Head of caudate nucleus (tissue), 42 donors: Measurements from ENCODE around the gene ZBTB11.
A peak's percentile ranks its signal among the peaks of the same experiment; 100 is the strongest.
"Not testable (repeated sequence)": the region's sequence is repeated elsewhere in the genome, so short reads cannot be mapped to it uniquely, and the experiment has no call there.

Source experiments
- DNase-seq, 42 donors: peaks; one replicate each; pipeline versions ENCODE4 v3.0.0 to v3.0.0-alpha.2; 2020 to 2021; ENCODE audit warnings: mixed read lengths in 7 of 42
- intact Hi-C: fragments of 100-400 bp; cut with DNase I; formaldehyde crosslinking; loops from one replicate; pipeline ENCODE4 v1.15.0; 2022

ZBTB11 gene

GRCh38 chr3:101693540-101693939 lies 16.6 kb upstream of the ZBTB11 start:
- peak in 1 of 42 donors; percentile 52 for DNase-seq
- intact Hi-C loops, result loop anchor here (10.0 kb wide), 1 partner anchor 111 kb away; no protein-coding TSS in a partner anchor

GRCh38 chr3:101691685-101692671 lies 15.0 kb upstream of the ZBTB11 start:
- DNase-seq, result peak in 8 of 42 donors; percentile 29 to 59 (median 42)
- intact Hi-C loops, result loop anchor here (10.0 kb wide), 1 partner anchor 113 kb away; no protein-coding TSS in a partner anchor

- no peak for DNase-seq
- intact Hi-C loops, result loop anchor here (10.0 kb wide), 1 partner anchor 114 kb away; no protein-coding TSS in a partner anchor
These were observed 14.0 kb upstream of the ZBTB11 start for GRCh38 chr3:101690972-101691371.

GRCh38 chr3:101689286-101689685 lies 12.4 kb upstream of the ZBTB11 start:
- DNase-seq, result no peak
- intact Hi-C loops, result loop anchor here (5.0 kb wide), 1 partner anchor 117 kb away; the partner anchor contains the start of gene PCNP

DNA sequence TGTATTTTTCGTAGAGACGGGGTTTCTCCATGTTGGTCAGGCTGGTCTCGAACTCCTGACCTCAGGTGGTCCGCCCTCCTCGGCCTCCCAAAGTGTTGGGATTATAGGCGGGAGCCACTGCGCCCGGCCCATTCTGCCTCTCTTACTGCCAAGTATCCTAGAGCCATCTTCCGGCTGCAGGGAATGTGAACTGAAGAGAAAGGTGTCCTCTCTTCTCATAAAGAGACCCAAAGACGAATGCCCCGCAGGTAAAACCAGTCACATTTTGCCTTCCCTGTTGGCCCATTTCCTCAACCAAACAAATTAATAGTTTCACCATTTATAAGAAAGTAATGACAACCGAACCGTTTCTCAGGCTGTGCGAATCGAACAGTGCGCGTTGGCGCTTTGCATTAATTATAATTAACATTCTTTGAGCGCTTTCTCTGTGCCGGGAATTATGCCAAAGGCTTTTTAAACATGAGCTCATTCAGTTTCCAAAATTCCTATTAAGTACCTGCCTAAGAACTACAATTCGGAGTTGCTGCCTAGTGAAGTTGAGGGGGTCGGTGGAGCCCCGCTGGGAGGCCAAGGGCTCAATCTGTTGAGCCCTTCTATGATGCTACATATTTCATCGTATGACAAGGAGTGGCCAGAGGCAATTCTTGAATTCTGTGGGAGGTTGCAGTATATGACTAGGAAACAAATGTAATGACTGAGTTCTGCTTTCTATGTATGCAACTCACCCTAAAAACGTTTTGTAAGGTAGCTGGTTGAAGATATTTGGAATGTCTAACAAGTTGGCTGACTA lies 10.4 kb upstream of the ZBTB11 start:
- intact Hi-C loops, result loop anchor here (5.0 kb wide), 1 partner anchor 115 kb away; the partner anchor contains the start of gene PCNP
- DNase-seq, result peak in 23 of 42 donors; percentile 18 to 59 (median 36)

DNA sequence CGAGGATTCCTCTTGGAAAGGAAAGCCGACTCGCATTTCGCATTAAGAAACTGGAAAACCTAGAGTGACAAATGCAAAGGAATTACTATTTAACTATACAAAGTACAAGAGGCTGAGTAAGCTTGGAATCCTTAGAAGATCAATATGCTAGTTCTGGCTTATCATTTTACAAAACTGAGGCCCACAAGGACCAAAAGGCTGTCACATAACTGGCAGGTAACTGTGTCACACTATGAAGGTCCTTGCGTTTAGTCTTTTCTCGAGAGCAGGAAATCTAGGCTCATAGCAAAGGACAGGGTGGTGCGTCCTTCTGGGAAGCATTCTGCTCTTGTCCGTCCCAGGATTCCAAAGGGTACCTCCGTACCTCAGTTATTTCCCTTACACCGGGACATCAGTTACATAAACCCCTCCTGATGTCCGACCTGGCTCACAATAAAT lies 9.0 kb upstream of the ZBTB11 start:
- intact Hi-C loops, result loop anchor here (5.0 kb wide), 1 partner anchor 114 kb away; the partner anchor contains the start of gene PCNP
- DNase-seq, result no peak

DNA sequence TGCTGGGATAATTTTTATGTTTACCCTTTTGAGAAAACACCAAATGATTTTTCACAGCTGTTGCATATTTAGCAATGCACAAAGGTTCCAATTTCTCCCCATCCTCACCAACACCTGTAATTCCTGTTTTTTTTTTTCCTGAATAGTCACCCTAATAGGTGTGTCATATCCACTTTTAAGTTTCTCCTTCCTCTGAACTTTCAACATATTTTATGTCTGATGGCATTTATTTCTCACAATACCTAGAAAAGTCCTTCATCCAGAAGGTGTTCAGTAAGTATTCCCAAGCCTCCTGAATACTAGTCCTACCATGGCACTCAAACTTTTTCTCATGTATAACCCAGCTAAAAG lies 8.1 kb upstream of the ZBTB11 start:
- intact Hi-C loops, result loop anchor here (5.0 kb wide), 1 partner anchor 113 kb away; the partner anchor contains the start of gene PCNP
- DNase-seq, result no peak

DNA sequence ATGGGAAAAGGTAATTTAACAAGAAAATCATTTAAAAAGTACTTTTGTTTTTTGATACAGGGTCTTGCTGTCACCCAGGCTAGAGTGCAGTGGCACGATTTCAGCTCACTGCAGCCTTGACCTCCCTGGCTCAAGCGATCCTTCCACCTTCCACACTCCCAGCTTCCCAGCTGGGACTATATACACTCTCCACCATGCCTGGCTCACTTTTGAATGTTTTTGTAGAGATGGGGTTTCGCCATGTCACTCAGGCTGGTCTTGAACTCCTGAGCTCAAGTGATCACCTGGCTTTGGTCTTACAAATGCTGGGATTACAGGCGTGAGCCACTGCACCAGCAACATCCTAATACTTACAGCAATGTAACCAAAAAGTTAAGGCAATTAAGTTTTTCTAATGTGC lies 3.5 kb upstream of the ZBTB11 start:
- intact Hi-C loops, result no loop called here
- no peak for DNase-seq

DNA sequence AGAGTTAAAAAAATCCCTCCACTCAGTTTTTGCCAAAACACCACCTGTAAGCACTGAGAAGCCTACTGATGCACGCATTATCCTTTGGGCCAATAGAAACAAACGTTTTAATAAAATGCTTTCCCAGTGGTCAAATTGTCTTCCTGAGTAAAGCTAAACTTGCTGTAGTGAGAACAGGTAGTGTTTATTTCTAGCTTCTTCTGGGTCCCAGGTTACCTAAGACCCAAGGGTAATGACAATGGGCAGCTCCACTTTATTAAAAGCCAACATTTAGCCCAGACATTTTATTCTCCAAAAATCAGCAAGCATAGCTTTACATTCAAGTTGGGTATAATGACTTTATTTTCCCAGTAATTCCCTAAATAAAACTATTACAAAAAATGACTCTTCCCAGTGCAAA lies 1.9 kb upstream of the ZBTB11 start:
- not testable (repeated sequence) for DNase-seq
- intact Hi-C loops, result loop anchor here (5.0 kb wide), 1 partner anchor 168 kb away; the partner anchor contains the start of gene NFKBIZ

GRCh38 chr3:101677436-101678286 lies 729 bp upstream of the ZBTB11 start:
- DNase-seq, result peak in 2 of 42 donors; percentile 3 to 52
- intact Hi-C loops, result loop anchor here (5.0 kb wide), 1 partner anchor 170 kb away; the partner anchor contains the start of gene NFKBIZ

GRCh38 chr3:101676216-101676764 lies 642 bp downstream of the ZBTB11 start:
- intact Hi-C loops, result loop anchor here (5.0 kb wide), 1 partner anchor 171 kb away; the partner anchor contains the start of gene NFKBIZ

GRCh38 chr3:101675709-101676215 lies 1.2 kb downstream of the ZBTB11 start:
- intact Hi-C loops, result loop anchor here (5.0 kb wide), 1 partner anchor 172 kb away; the partner anchor contains the start of gene NFKBIZ
- DNase-seq, result peak in 6 of 42 donors; percentile 13 to 58 (median 32)

More at GRCh38 chr3:101676216-101676764, 642 bp downstream of the ZBTB11 start:
- DNase-seq, result peak; percentile 63 to 95 (median 88)

GRCh38 chr3:101674518-101674917 lies 2.4 kb downstream of the ZBTB11 start:
- DNase-seq, result no peak
- intact Hi-C loops, result no loop called here

DNA sequence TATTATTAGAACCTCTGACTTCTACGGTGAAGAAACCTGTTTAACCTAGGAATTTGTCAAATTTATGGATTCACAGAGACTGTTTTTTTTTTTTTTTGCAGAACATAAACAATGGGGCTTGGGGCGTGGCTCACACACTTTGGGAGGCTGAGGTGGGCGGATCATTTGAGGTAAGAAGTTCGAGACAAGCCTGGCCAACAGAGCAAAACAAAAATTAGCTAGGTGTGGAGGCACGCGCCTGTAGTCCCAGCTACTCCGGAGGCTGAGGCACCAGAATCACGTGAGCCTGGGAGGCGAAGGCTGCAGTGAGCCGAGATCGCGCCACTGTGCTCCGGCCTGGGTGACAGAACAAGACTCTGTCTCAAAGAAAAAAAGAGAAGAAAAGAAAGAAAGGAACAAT lies 3.0 kb downstream of the ZBTB11 start:
- intact Hi-C loops, result no loop called here

GRCh38 chr3:101671014-101671413 lies 5.9 kb downstream of the ZBTB11 start:
- no peak for DNase-seq
- intact Hi-C loops, result no loop called here

More for the DNA sequence above, 3.0 kb downstream of the ZBTB11 start:
- peak in 1 of 42 donors; percentile 3 for DNase-seq

DNA sequence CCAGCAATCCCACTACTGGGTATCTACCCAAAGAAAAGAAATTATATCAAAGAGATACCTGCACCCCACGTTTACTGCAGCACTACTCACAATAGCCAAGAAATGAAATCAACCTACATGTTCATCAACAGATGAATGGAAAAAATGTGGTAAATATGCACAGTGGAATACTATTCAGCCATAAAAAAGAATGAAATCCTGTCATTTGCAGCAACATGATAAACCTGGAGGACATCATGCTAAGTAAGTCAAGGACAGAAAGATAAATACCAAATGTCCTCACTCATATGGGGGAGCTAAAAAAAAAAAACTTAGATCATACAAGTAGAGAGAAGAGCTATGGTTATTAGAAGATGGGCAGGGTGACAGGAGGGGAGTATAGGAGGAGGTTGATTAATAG lies 9.1 kb downstream of the ZBTB11 start:
- intact Hi-C loops, result no loop called here
- no peak for DNase-seq

DNA sequence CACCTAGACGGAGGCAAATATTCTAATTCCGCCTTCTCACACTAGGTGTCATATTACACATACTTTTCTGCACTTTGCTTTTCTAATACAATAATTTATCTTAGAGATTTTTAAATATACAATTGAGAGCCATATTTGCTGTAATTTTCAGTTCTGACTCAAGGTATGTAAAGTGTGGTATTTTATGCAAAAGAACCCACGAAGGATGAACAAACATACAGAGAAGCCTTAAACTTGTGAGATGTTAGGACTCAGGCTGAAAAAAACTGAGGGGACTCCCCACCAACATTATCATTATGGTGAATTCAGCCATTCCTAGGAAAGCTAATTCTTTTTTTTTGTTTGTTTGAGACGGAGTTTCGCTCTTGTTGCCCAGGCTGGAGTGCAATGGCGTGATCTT lies 9.6 kb downstream of the ZBTB11 start:
- intact Hi-C loops, result no loop called here
- DNase-seq, result no peak
